Retinal pigment epithelial cell (primary cell): Measurements from ENCODE around the gene THRB.
A peak's percentile ranks its signal among the peaks of the same experiment; 100 is the strongest.

ENCODE experiments used
- DNase-seq: peaks from one replicate; pipeline ENCODE4 v3.0.0-alpha.2; 2010; ENCODE audit warnings: low read depth
- H3K4me3 ChIP-seq: 2 replicates; pipeline ENCODE4 v1.5.1; 2011; ENCODE audit warnings: mild to moderate bottlenecking, low read length, control low read depth, moderate library complexity
- CTCF ChIP-seq: conservative IDR thresholded peaks from 2 replicates; pipeline ENCODE4 v1.5.1; 2011; ENCODE audit warnings: low read depth, low read length, control low read depth, inconsistent platforms

The THRB gene

GRCh38 chr3:24088782-24089181 is 405.9 kb downstream of the THRB start:
- DNase-seq: no peak
- no peak overlapping the region for H3K4me3 ChIP-seq
- peak; percentile 55 for TF ChIP-seq CTCF

DNA sequence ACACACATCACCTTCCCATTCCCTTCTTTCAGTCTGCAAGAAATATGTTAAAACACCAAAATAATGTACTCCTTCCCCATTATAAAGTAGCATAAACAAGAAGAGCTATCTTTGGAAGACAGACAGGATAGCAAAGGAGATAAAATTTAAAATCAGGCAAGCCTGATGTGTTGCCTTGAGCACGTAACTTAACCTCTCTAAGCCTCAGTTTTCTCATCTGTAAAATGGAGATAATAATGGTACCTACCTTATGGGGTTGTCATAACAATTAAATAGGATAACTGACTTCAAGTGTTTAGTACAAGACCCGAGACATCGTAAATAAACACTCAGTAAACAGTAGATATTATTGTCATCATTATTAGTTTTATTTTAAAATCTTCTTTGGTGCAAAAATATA is 407.2 kb downstream of the THRB start:
- no peak overlapping the region for H3K4me3 ChIP-seq
- DNase-seq: no peak
- TF ChIP-seq CTCF: no peak

DNA sequence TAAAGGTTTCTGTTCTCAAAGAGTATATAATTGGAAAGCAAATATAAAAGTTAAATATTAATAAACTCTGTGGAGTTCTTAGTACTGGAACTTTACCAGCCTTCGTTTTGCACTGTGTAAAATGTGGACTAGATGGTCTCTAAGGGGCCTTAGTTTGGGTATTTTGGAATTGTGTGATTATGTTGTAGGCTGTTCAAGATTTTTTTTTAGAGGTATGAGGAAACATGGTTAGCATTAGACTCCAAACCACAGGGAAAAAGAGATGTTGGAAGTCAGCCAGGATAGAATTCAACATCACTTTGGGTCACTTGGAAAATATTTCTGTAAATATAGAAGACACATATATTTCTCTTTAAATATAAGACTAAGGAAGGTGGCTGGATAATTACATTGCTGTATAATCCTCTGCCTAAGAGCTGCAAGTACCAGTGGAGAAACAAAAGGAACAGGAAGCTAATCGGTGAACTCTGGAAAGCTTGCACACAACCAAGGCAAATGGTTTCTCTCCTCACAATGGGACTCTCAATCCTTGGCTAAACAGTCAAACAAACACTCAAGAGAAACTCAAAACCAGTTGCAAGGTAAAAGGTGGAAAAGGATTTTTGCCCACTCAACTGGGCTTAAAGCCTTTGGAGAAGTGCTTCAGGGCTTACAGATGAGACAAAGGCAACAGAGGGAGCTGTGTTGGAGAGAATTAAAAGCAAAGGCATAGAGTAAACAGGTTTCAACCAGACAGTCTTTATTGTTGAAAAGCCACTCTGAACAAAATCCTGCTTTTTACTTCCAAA is 407.8 kb downstream of the THRB start:
- no peak overlapping the region for H3K4me3 ChIP-seq
- no peak for DNase-seq
- no peak for TF ChIP-seq CTCF

DNA sequence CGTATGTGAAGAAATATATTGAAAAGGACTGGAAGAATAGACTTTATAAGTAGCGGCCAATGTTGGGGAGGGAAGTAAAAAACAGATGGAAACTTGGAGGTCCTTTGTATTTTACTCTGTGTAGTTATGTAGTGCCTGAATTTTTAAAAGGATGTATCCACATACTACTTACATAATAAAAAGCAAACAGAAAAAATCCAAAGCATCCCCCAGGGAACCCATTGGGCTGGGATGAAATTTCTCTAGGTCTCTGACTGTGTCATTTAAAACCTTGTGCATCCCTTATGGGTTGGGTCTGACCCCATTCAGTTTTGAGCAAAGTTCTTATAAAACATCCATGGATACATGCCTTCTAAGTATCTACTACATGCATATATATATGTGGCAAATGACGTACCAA is 408.4 kb downstream of the THRB start:
- no peak for TF ChIP-seq CTCF
- no peak overlapping the region for H3K4me3 ChIP-seq
- DNase-seq: no peak

- DNase-seq: no peak
- TF ChIP-seq CTCF: no peak
- H3K4me3 ChIP-seq: no peak overlapping the region
These were observed 422.5 kb downstream of the THRB start for GRCh38 chr3:24072193-24072592.

DNA sequence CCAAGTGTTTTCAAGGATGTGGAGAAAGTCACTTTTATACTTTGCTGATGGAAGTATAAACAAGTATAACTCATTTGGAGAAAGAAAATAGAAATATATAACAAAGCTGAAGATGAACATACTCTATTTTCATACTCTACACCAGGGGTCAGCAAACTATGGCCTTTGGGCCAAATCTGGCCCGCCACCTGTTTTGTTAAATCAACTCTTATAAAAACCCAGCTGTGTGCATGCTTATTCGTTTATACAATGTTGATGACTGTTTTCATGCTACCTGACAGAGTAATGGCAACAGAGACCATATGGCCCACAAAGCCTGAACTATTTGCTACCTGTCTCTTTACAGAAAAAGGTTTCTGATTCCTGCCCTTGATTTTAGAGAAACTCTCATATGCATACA is 425.6 kb downstream of the THRB start:
- TF ChIP-seq CTCF: peak; percentile 34
- no peak for DNase-seq
- no peak overlapping the region for H3K4me3 ChIP-seq

- no peak overlapping the region for H3K4me3 ChIP-seq
- TF ChIP-seq CTCF: no peak
- no peak for DNase-seq
These were observed 427.2 kb downstream of the THRB start for GRCh38 chr3:24067483-24067882.
